ENCODE results near the gene SSTR4. TPM values are rescaled to one million over a fixed set of nuclear protein-coding genes. Genes with fewer than 3 reads are reported as not detected.

Gene SSTR4
- total and polyA plus RNA-seq, 2 donors (not counting 1 experiment from before 2014, with no cell fraction given) = not detected

GRCh38 chr20:23003077-23003635 is 32.0 kb upstream of the SSTR4 start:
- Histone ChIP-seq H3K79me2 (ENCODE audit: control insufficient read depth, insufficient read depth, low read length) (no peaks in the 10 kb centered on the region), H3K9ac (ENCODE audit: insufficient read depth, low read length) (no peak overlapping the region), H3K27me3 (ENCODE audit: control insufficient read depth, insufficient read depth, low read length) (no peaks in the 10 kb centered on the region), H3K4me1 (ENCODE audit: control insufficient read depth, extremely low read depth, insufficient read depth, low read length) (no peaks in the 10 kb centered on the region), H2AFZ (ENCODE audit: low read length) (no peak overlapping the region), H3K36me3 (ENCODE audit: control insufficient read depth, insufficient read depth, low read length) (no peaks in the 10 kb centered on the region), H4K20me1 (ENCODE audit: control insufficient read depth, extremely low read depth, insufficient read depth, low read length) (no peaks in the 10 kb centered on the region), H3K9me3 (ENCODE audit: control insufficient read depth, insufficient read depth, low read depth, low read length) (no peaks in the 10 kb centered on the region), H3K4me2 (ENCODE audit: extremely low read depth, insufficient read depth, low read length) (no peak overlapping the region), H3K27ac (ENCODE audit: insufficient read depth, low read length) (no peak overlapping the region), H3K4me3 (replicated peaks in 1 of 4; ENCODE audit: control extremely low read depth in 1 of 4, insufficient read depth in 1 of 4, low read depth in 3 of 4, low read length in 4 of 4) (no peak overlapping the region)
- TF ChIP-seq CTCF (conservative IDR thresholded peaks at IDR 0.05 in 1 of 2, IDR thresholded peaks at IDR 0.05 in 1 of 2; ENCODE audit: low read depth in 1 of 2, low read length in 2 of 2) (no peak), EZH2 (IDR thresholded peaks at IDR 0.05; ENCODE audit: low read length, missing control alignments) (no peak)
- DNase-seq (ENCODE audit: low read depth in 2 of 2) = no peak

GRCh38 chr20:23003881-23004460 is 31.1 kb upstream of the SSTR4 start:
- DNase-seq (ENCODE audit: low read depth in 2 of 2) = no peak
- Histone ChIP-seq H4K20me1 (ENCODE audit: control insufficient read depth, extremely low read depth, insufficient read depth, low read length) (no peaks in the 10 kb centered on the region), H2AFZ (ENCODE audit: low read length) (no peak overlapping the region), H3K4me1 (ENCODE audit: control insufficient read depth, extremely low read depth, insufficient read depth, low read length) (no peaks in the 10 kb centered on the region), H3K4me3 (replicated peaks in 1 of 4; ENCODE audit: control extremely low read depth in 1 of 4, insufficient read depth in 1 of 4, low read depth in 3 of 4, low read length in 4 of 4) (no peak overlapping the region), H3K27ac (ENCODE audit: insufficient read depth, low read length) (no peak overlapping the region), H3K36me3 (ENCODE audit: control insufficient read depth, insufficient read depth, low read length) (no peaks in the 10 kb centered on the region), H3K79me2 (ENCODE audit: control insufficient read depth, insufficient read depth, low read length) (no peaks in the 10 kb centered on the region), H3K27me3 (ENCODE audit: control insufficient read depth, insufficient read depth, low read length) (no peaks in the 10 kb centered on the region), H3K4me2 (ENCODE audit: extremely low read depth, insufficient read depth, low read length) (no peak overlapping the region), H3K9ac (ENCODE audit: insufficient read depth, low read length) (no peak overlapping the region), H3K9me3 (ENCODE audit: control insufficient read depth, insufficient read depth, low read depth, low read length) (no peaks in the 10 kb centered on the region)
- TF ChIP-seq EZH2 (IDR thresholded peaks at IDR 0.05; ENCODE audit: low read length, missing control alignments) (no peak), CTCF (conservative IDR thresholded peaks at IDR 0.05 in 1 of 2, IDR thresholded peaks at IDR 0.05 in 1 of 2; ENCODE audit: low read depth in 1 of 2, low read length in 2 of 2) (no peak)

- no peak overlapping the region for H3K4me2 ChIP-seq (ENCODE audit: extremely low read depth, insufficient read depth, low read length)
- H3K9me3 ChIP-seq (ENCODE audit: control insufficient read depth, insufficient read depth, low read depth, low read length) = no peaks in the 10 kb centered on the region
- no peaks in the 10 kb centered on the region for H3K79me2 ChIP-seq (ENCODE audit: control insufficient read depth, insufficient read depth, low read length)
- no peak overlapping the region for H3K9ac ChIP-seq (ENCODE audit: insufficient read depth, low read length)
- TF ChIP-seq EZH2 (IDR thresholded peaks at IDR 0.05; ENCODE audit: low read length, missing control alignments) (no peak), CTCF (conservative IDR thresholded peaks at IDR 0.05 in 1 of 2, IDR thresholded peaks at IDR 0.05 in 1 of 2; ENCODE audit: low read depth in 1 of 2, low read length in 2 of 2) (no peak)
- H4K20me1 ChIP-seq (ENCODE audit: control insufficient read depth, extremely low read depth, insufficient read depth, low read length) = no peaks in the 10 kb centered on the region
- no peaks in the 10 kb centered on the region for H3K27me3 ChIP-seq (ENCODE audit: control insufficient read depth, insufficient read depth, low read length)
- no peak overlapping the region for H2AFZ ChIP-seq (ENCODE audit: low read length)
- no peaks in the 10 kb centered on the region for H3K36me3 ChIP-seq (ENCODE audit: control insufficient read depth, insufficient read depth, low read length)
- no peaks in the 10 kb centered on the region for H3K4me1 ChIP-seq (ENCODE audit: control insufficient read depth, extremely low read depth, insufficient read depth, low read length)
- no peak for DNase-seq (ENCODE audit: low read depth in 2 of 2)
- no peak overlapping the region for H3K27ac ChIP-seq (ENCODE audit: insufficient read depth, low read length)
- no peak overlapping the region for H3K4me3 ChIP-seq (replicated peaks in 1 of 4; ENCODE audit: control extremely low read depth in 1 of 4, insufficient read depth in 1 of 4, low read depth in 3 of 4, low read length in 4 of 4)
These were observed 29.3 kb upstream of the SSTR4 start for GRCh38 chr20:23005776-23006175.
